Sigmoid colon (tissue), 7 donors: Measurements from ENCODE around the gene AGBL1. TPM values are rescaled to one million over a fixed set of nuclear protein-coding genes. Genes with fewer than 3 reads are reported as not detected.

Experiments
- DNase-seq: peaks from one replicate; pipeline ENCODE4 v3.0.0-alpha.2; 2019
- H3K27ac ChIP-seq, 4 donors: fragments of 200-600 bp; sonication (generic); one replicate each; pipeline ENCODE4 v1.5.1; 2016 to 2019; ENCODE audit warnings: mild to moderate bottlenecking in 1 of 4
- H3K27me3 ChIP-seq, 3 donors: fragments of 200-600 bp; sonication (generic); one replicate each; pipeline ENCODE4 v1.5.1; 2019; ENCODE audit warnings: mild to moderate bottlenecking in 1 of 3
- H3K36me3 ChIP-seq, 4 donors: fragments of 200-600 bp; sonication (generic); one replicate each; pipeline ENCODE4 v1.5.1; 2016 to 2019
- H3K4me1 ChIP-seq, 4 donors: fragments of 200-600 bp; sonication (generic); one replicate each; pipeline ENCODE4 v1.5.1; 2017 to 2019
- H3K4me3 ChIP-seq, 4 donors: fragments of 200-600 bp; sonication (generic); one replicate each; pipeline ENCODE4 v1.5.1; 2017 to 2019; ENCODE audit warnings: mild to moderate bottlenecking in 2 of 4, moderate library complexity in 1 of 4
- H3K9me3 ChIP-seq, 4 donors: fragments of 200-600 bp in 3 of 4; sonication (generic) in 3 of 4; one replicate each; pipeline versions ENCODE4 v1.5.1 to v1.6.1; 2013 to 2019
- CTCF ChIP-seq, 4 experiments: fragments of 450-650 bp in 3 of 4; fragments of 200-600 bp in 1 of 4; IDR thresholded peaks; one replicate each; pipeline ENCODE4 v1.5.1; 2016 to 2019; ENCODE audit warnings: antibody characterized with exemption in 4 of 4, mild to moderate bottlenecking in 3 of 4, moderate library complexity in 2 of 4
- EP300 ChIP-seq, 4 donors: sonication (generic); formaldehyde crosslinking; IDR thresholded peaks; one replicate each; pipeline ENCODE4 v1.6.1; 2017; ENCODE audit warnings: antibody characterized with exemption in 4 of 4
- POLR2A ChIP-seq, 2 donors: fragments of 450-650 bp; IDR thresholded peaks; one replicate each; pipeline ENCODE4 v1.6.1; 2016; ENCODE audit warnings: antibody characterized with exemption in 2 of 2, mild to moderate bottlenecking in 2 of 2, moderate library complexity in 2 of 2
- POLR2AphosphoS5 ChIP-seq, 4 donors: sonication (generic); formaldehyde crosslinking; IDR thresholded peaks; one replicate each; pipeline ENCODE4 v1.6.1; 2017; ENCODE audit warnings: antibody characterized with exemption in 4 of 4
- WGBS, 2 donors: extraction: QIAGEN DNeasy Blood & Tissue Kit; methylation state at CpG; one replicate each; pipeline ENCODE4 v1.1.7; 2013; 5-methylcytosine and 5-hydroxymethylcytosine counted together
- intact Hi-C: fragments of 100-400 bp; cut with DNase I; formaldehyde crosslinking; loops from one replicate; pipeline ENCODE4 v1.15.1; 2023
- polyA plus RNA-seq, 3 donors: library from polyadenylated mRNA; stranded (reverse); fragments of 200-250 nt; gene quantifications; one replicate each; pipeline ENCODE4 v1.2.3, GENCODE V29; 2013
- total RNA-seq, 4 donors: library from RNA; depleted of rRNA; stranded (reverse); fragments of >200 nt; gene quantifications; one replicate each; pipeline ENCODE4 v1.1.0, GENCODE V29; 2016
- donor health status: healthy with polysubstance abuse.
- donor health status: Bipolar disorder and iron deficiency.
- donor health status: healthy.

The AGBL1 gene
- total and polyA plus RNA-seq, 7 donors = 0.16 to 0.28 TPM; not detected in 5

- no peaks in the 10 kb centered on the region for H3K36me3 ChIP-seq
- intact Hi-C loops = no loop called here
- TF ChIP-seq POLR2AphosphoS5 (IDR thresholded peaks at IDR 0.05) (no peak), CTCF (IDR thresholded peaks at IDR 0.05) (no peak), POLR2A (IDR thresholded peaks at IDR 0.05) (no peak), EP300 (IDR thresholded peaks at IDR 0.05) (no peak)
- no peak overlapping the region for H3K27ac ChIP-seq
- H3K4me1 ChIP-seq = no peaks in the 10 kb centered on the region
- H3K9me3 ChIP-seq = peaks cover 0 to 2% (median 0%) of the 10 kb centered on the region in 4 donors
- no peak overlapping the region for H3K4me3 ChIP-seq
- H3K27me3 ChIP-seq = no peaks in the 10 kb centered on the region
- no peak for DNase-seq
- 83 to 94% methylated on average over 2 of the region's 2 CpGs for WGBS, 2 donors
These were observed 568.3 kb downstream of the AGBL1 start for GRCh38 chr15:86647810-86648440.

GRCh38 chr15:86649277-86649676 lies 569.6 kb downstream of the AGBL1 start:
- Histone ChIP-seq H3K4me1 (no peaks in the 10 kb centered on the region), H3K27ac (no peak overlapping the region), H3K9me3 (peaks cover 0 to 2% (median 0%) of the 10 kb centered on the region in 4 donors), H3K4me3 (no peak overlapping the region), H3K27me3 (no peaks in the 10 kb centered on the region), H3K36me3 (no peaks in the 10 kb centered on the region)
- DNase-seq = no peak
- intact Hi-C loops = no loop called here
- TF ChIP-seq EP300 (IDR thresholded peaks at IDR 0.05) (no peak), POLR2AphosphoS5 (IDR thresholded peaks at IDR 0.05) (no peak), CTCF (IDR thresholded peaks at IDR 0.05) (no peak), POLR2A (IDR thresholded peaks at IDR 0.05) (no peak)

- no peaks in the 10 kb centered on the region for H3K36me3 ChIP-seq
- no peak for TF ChIP-seq POLR2A (IDR thresholded peaks at IDR 0.05)
- no peak for TF ChIP-seq POLR2AphosphoS5 (IDR thresholded peaks at IDR 0.05)
- TF ChIP-seq EP300 (IDR thresholded peaks at IDR 0.05) = no peak
- no peak for TF ChIP-seq CTCF (IDR thresholded peaks at IDR 0.05)
- H3K27me3 ChIP-seq = no peaks in the 10 kb centered on the region
- DNase-seq = no peak
- WGBS, 2 donors = 10 to 50% methylated on average over 1 of the region's 1 CpG
- no peak overlapping the region for H3K27ac ChIP-seq
- intact Hi-C loops = no loop called here
- no peak overlapping the region for H3K4me3 ChIP-seq
- H3K4me1 ChIP-seq = no peaks in the 10 kb centered on the region
- H3K9me3 ChIP-seq = peaks cover 0 to 2% (median 0%) of the 10 kb centered on the region in 4 donors
These were observed 570.4 kb downstream of the AGBL1 start for GRCh38 chr15:86650094-86650493.

- Histone ChIP-seq H3K9me3 (peaks cover 0 to 2% (median 0%) of the 10 kb centered on the region in 4 donors), H3K27ac (no peak overlapping the region), H3K4me1 (no peaks in the 10 kb centered on the region), H3K4me3 (no peak overlapping the region), H3K27me3 (no peaks in the 10 kb centered on the region), H3K36me3 (no peaks in the 10 kb centered on the region)
- 65 to 77% methylated on average over 6 of the region's 6 CpGs for WGBS, 2 donors
- DNase-seq = no peak
- intact Hi-C loops = no loop called here
- no peak for TF ChIP-seq POLR2AphosphoS5 (IDR thresholded peaks at IDR 0.05)
These were observed 573.9 kb downstream of the AGBL1 start for GRCh38 chr15:86653344-86654197.

- no peaks in the 10 kb centered on the region for H3K27me3 ChIP-seq
- no peak overlapping the region for H3K27ac ChIP-seq
- 61 to 77% methylated on average over 3 of the region's 3 CpGs for WGBS, 2 donors
These were observed 574.8 kb downstream of the AGBL1 start for GRCh38 chr15:86654501-86654900.

More at GRCh38 chr15:86654501-86654900, 574.8 kb downstream of the AGBL1 start:
- no peak overlapping the region for H3K4me3 ChIP-seq
- intact Hi-C loops = no loop called here
- no peak for DNase-seq
- no peaks in the 10 kb centered on the region for H3K4me1 ChIP-seq
- H3K36me3 ChIP-seq = no peaks in the 10 kb centered on the region
- H3K9me3 ChIP-seq = peaks cover 0 to 2% (median 0%) of the 10 kb centered on the region in 4 donors
- TF ChIP-seq POLR2AphosphoS5 (IDR thresholded peaks at IDR 0.05) (no peak), CTCF (IDR thresholded peaks at IDR 0.05) (no peak), EP300 (IDR thresholded peaks at IDR 0.05) (no peak), POLR2A (IDR thresholded peaks at IDR 0.05) (no peak)
